ENCODE results near the gene PPIP5K1.

DNA sequence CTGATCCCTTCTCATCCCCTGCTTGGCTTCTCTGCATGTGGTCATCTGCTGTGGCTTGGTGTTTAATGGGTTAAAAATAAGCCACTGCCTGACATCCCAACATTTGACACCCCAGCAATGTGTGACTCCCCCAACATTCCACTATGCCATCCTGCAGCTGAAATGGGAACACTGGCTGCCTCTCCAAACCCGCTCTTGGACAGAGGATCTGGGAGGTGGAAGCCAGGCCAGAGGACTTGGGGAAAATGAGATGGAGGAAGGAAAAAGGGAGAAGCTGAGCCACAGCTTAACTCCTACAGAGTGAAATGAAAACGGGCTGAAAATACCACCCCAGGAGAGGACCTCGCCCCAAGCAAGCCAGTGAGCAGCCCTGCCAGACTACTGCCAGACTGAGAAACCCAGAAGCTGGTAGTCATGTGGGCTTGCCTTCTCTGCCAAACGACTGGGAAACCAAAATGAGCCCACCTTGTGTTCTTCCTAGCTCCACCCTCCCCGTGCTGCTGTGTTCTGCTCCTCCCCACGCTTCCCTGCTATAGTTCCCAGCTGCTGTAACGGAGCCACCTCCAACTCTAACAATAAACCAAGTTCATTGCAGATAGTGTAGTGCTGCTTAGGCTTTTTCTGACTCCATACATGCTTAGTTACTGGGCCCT lies 58.9 kb downstream of the PPIP5K1 start:
- TF ChIP-seq POLR2A (IDR thresholded peaks at IDR 0.05) (no peak), EP300 (IDR thresholded peaks at IDR 0.05) (no peak), POLR2AphosphoS5 (IDR thresholded peaks at IDR 0.05) (no peak)
- TF ChIP-seq, protein P1, sequence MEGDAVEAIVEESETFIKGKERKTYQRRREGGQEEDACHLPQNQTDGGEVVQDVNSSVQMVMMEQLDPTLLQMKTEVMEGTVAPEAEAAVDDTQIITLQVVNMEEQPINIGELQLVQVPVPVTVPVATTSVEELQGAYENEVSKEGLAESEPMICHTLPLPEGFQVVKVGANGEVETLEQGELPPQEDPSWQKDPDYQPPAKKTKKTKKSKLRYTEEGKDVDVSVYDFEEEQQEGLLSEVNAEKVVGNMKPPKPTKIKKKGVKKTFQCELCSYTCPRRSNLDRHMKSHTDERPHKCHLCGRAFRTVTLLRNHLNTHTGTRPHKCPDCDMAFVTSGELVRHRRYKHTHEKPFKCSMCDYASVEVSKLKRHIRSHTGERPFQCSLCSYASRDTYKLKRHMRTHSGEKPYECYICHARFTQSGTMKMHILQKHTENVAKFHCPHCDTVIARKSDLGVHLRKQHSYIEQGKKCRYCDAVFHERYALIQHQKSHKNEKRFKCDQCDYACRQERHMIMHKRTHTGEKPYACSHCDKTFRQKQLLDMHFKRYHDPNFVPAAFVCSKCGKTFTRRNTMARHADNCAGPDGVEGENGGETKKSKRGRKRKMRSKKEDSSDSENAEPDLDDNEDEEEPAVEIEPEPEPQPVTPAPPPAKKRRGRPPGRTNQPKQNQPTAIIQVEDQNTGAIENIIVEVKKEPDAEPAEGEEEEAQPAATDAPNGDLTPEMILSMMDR (IDR thresholded peaks at IDR 0.05): no peak
